NCI-H345 treated with DMSO at 0.1 percent for 48 hours (cell line): ENCODE results near the gene NPHP4.

ENCODE experiments used
- DNase-seq: peaks from one replicate; lab custom pipeline; 2025; ENCODE audit not compliant: unreplicated experiment; lab: John Stamatoyannopoulos, UW

Gene NPHP4

DNA sequence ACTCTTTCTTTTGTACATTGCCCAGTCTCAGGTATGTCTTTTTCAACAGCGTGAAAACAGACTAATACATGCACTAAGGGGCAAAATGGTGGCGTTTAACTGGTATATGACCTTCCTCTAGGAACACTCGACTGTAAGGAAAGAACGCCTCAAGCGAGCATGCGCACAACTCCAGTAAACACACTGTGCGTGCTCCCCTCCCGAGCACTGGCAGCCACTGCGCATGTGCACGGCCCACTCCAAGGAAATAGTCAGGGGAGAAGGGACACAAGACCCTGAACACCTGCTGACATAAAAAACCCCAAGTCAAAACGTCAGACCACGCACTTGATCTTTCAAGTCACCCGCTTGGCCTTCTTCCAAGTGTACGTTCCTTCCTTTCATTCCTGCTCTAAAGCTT is 173.5 kb downstream of the NPHP4 start:
- DNase-seq: no peak

DNA sequence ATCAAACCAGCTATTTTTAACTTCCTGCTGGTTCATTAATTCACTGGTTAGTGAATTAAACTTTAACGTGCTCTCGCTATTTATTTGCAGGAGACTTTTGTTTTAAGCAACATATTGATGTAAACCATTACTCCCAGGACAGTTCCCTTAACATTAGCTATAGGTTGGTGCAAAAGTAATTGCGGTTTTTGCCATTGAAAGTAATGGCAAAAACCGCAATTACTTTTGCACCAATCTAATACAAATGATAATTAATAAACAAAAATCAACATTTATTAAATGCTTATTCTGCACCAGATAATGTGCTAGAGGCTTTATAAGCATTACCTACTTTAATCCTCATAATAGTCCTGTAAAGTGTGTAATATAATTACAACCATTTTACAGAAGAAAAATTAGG is 176.5 kb downstream of the NPHP4 start:
- DNase-seq: no peak

DNA sequence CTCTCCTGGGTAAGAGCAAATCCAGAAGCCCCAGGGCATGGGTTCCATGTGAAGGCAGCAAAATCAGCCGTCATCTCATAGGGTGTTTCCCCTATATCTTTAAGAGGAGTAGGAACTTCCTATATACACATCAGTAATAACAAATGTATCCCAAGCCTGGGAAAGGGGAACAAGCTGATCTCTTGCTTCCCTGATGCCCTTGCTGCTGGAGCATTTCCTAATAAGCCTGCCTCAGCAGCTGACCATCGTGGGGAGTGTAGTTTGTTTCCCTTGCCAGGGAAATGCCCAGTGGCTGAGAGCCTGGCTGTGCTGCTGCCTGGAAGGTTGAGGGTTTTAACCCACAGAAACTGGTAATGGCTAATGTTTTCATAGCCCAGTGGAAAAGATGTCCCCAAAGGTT is 177.0 kb downstream of the NPHP4 start:
- no peak for DNase-seq

GRCh38 chr1:5814046-5814619 is 178.1 kb downstream of the NPHP4 start:
- DNase-seq: no peak

DNA sequence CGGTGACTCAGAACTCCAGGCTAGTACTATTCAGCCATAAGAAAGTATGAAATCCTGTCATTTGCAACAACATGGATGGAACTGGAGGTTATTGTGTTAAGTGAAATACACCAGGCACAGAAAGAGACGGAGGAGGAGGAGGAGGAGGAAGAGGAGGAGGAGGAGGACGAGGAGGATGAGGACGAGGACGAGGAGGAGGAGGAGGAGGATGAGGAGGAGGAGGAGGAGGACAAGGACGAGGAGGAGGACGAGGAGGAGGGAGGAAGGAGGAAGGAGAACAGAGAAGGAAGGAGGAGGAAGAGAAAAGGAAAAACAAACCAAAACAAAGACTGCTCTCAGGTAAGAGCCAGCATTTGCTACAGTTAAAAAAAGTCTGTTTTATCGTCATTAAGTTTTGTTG is 178.7 kb downstream of the NPHP4 start:
- DNase-seq: no peak
